Measurements from ENCODE around the gene MAP1LC3C. TPM values are rescaled to one million over a fixed set of nuclear protein-coding genes. Genes with fewer than 3 reads are reported as not detected.

The MAP1LC3C gene
- total and polyA plus RNA-seq, 10 of the 15 experiments (the other 5 are each of a cell fraction or from before 2014, with no cell fraction given): 0.19 TPM; not detected in 9

DNA sequence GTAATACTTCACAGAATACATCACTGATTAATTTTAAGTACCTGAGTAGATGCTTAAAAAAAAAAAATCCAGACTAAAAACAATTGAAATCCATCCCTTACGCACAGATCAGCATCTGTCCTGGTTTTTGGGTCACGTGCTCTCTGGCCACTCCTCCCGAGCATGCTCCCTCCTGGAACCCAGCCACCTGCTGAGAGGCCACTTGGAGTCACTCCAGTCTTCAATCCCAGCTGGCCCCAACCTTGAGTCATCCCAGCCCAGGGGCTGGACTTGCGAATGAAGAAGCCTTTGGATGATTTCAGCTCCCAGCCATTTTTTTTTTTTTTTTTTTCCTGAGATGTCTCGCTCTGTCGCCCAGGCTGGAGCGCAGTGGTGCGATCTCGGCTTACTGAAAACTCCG is 8.9 kb downstream of the MAP1LC3C start:
- FAIRE-seq: no peak

More for the DNA sequence above, 8.9 kb downstream of the MAP1LC3C start:
- Histone ChIP-seq H4K20me1 (ENCODE audit: control insufficient read depth, insufficient read depth) (no peaks in the 10 kb centered on the region), H3K4me2 (ENCODE audit: control insufficient read depth, insufficient read depth) (no peak overlapping the region), H3K4me3 (no peak overlapping the region), H2AFZ (ENCODE audit: control insufficient read depth, low read depth, low read length) (no peak overlapping the region), H3K27ac (ENCODE audit: control insufficient read depth, insufficient read depth) (no peak overlapping the region), H3K9me3 (replicated peaks; ENCODE audit: control insufficient read depth, insufficient read depth, low read length) (no peaks in the 10 kb centered on the region), H3K9ac (ENCODE audit: control insufficient read depth, insufficient read depth, low read length) (no peak overlapping the region), H3K27me3 (replicated peaks in 1 of 2; ENCODE audit: control insufficient read depth in 2 of 2, insufficient read depth in 2 of 2, low read length in 1 of 2) (no peaks in the 10 kb centered on the region; a peak in 1 of 4 replicates), H3K79me2 (ENCODE audit: control insufficient read depth, insufficient read depth, low read length) (no peaks in the 10 kb centered on the region), H3K36me3 (ENCODE audit: control insufficient read depth in 2 of 2, insufficient read depth in 2 of 2, low read length in 1 of 2) (no peaks in the 10 kb centered on the region), H3K4me1 (ENCODE audit: control insufficient read depth, insufficient read depth, low read length) (no peaks in the 10 kb centered on the region)
- ATAC-seq (no peak), DNase-seq (ENCODE audit: low read depth, low spot score) (no peak)
- in situ Hi-C loops (cut with MboI): loop anchor here (10.0 kb wide), 2 partner anchors 375 to 455 kb away; partner anchors contain the start of gene KMO
- TF ChIP-seq SRF (IDR thresholded peaks at IDR 0.05; ENCODE audit: low read depth in 2 of 2, low read length in 2 of 2): no peak
- TF ChIP-seq NR2C2 (IDR thresholded peaks at IDR 0.05; ENCODE audit: borderline replicate concordance, control insufficient read depth, insufficient read length, low read depth): no peak
- no peak for TF ChIP-seq REST (IDR thresholded peaks at IDR 0.05; ENCODE audit: low read depth, low read length)
- no peak for TF ChIP-seq ZNF217 (IDR thresholded peaks at IDR 0.05)
- TF ChIP-seq JUNB (IDR thresholded peaks at IDR 0.05): no peak
- TF ChIP-seq MXI1 (IDR thresholded peaks at IDR 0.05; ENCODE audit: low read depth, low read length): no peak
- TF ChIP-seq IRF5 (IDR thresholded peaks at IDR 0.05; ENCODE audit: borderline replicate concordance): no peak
- TF ChIP-seq CHD4 (IDR thresholded peaks at IDR 0.05): no peak
- TF ChIP-seq SREBF2 (IDR thresholded peaks at IDR 0.05; ENCODE audit: low read length): no peak
- no peak for TF ChIP-seq ZNF274 (IDR thresholded peaks at IDR 0.05; ENCODE audit: insufficient read depth, insufficient read length)
- no peak for TF ChIP-seq BACH1 (IDR thresholded peaks at IDR 0.05; ENCODE audit: borderline replicate concordance)
- TF ChIP-seq TBL1XR1 (IDR thresholded peaks at IDR 0.05; ENCODE audit: low read depth, low read length): no peak
- TF ChIP-seq NFYA (IDR thresholded peaks at IDR 0.05; ENCODE audit: borderline replicate concordance, low read depth, low read length): no peak
- TF ChIP-seq, protein P1, sequence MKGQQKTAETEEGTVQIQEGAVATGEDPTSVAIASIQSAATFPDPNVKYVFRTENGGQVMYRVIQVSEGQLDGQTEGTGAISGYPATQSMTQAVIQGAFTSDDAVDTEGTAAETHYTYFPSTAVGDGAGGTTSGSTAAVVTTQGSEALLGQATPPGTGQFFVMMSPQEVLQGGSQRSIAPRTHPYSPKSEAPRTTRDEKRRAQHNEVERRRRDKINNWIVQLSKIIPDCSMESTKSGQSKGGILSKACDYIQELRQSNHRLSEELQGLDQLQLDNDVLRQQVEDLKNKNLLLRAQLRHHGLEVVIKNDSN (IDR thresholded peaks at IDR 0.05; ENCODE audit: borderline replicate concordance, extremely low read length, insufficient read depth, low read depth, low read length): no peak
- TF ChIP-seq PML (IDR thresholded peaks at IDR 0.05; ENCODE audit: low read length): no peak
- no peak for TF ChIP-seq LARP7 (IDR thresholded peaks at IDR 0.05)
- TF ChIP-seq ESRRA (IDR thresholded peaks at IDR 0.05; ENCODE audit: low read length): no peak
- TF ChIP-seq ZNF207 (IDR thresholded peaks at IDR 0.05; ENCODE audit: borderline replicate concordance): no peak
- TF ChIP-seq, protein P2, sequence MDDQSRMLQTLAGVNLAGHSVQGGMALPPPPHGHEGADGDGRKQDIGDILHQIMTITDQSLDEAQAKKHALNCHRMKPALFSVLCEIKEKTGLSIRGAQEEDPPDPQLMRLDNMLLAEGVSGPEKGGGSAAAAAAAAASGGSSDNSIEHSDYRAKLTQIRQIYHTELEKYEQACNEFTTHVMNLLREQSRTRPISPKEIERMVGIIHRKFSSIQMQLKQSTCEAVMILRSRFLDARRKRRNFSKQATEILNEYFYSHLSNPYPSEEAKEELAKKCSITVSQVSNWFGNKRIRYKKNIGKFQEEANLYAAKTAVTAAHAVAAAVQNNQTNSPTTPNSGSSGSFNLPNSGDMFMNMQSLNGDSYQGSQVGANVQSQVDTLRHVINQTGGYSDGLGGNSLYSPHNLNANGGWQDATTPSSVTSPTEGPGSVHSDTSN (IDR thresholded peaks at IDR 0.05; ENCODE audit: insufficient replicate concordance, low read depth, low read length): no peak
- SMC1A ChIA-PET (ENCODE audit: uncharacterized antibody, unreplicated experiment): no interaction called here
- WGBS (ENCODE audit: insufficient coverage, insufficient replicate concordance, low lambda C conversion rate, missing lambda C conversion rate): 48% methylated on average over 10 of the region's 10 CpGs
- CTCF ChIA-PET: no interaction called here
- POLR2A ChIA-PET: interaction anchor here (0.6 kb wide), 1 partner anchor 1693 kb away, joined by 3 read pairs; no protein-coding TSS in a partner anchor
- intact Hi-C loops (cut with micrococcal nuclease; ENCODE audit: unreplicated experiment): no loop called here
- BruUV-seq (replicated peaks): no TSS peak
- RAD21 ChIA-PET (ENCODE audit: unreplicated experiment): no interaction called here
